Activated CD4-positive, alpha-beta T cell treated with anti-CD3 and anti-CD28 coated beads for 36 hours (primary cell): ENCODE measurements around the gene GPR152. TPM values are rescaled to one million over a fixed set of nuclear protein-coding genes. Genes with fewer than 3 reads are reported as not detected.

ENCODE experiments used
- ATAC-seq: fragments of 200-7000 bp; cut with Tn5 transposase; one replicate; pipeline ENCODE4 v1.10.0; 2021; ENCODE audit warnings: mild to moderate bottlenecking, moderate library complexity
- CTCF ChIA-PET: fragments of 350-600 bp; sonication (Branson Sonifier 250); formaldehyde crosslinking; loops from one replicate; lab custom pipeline; 2021; ENCODE audit warnings: antibody characterized with exemption; lab: Charles Lee
- POLR2A ChIA-PET: fragments of 350-600 bp; sonication (Branson Sonifier 250); formaldehyde crosslinking; loops from one replicate; lab custom pipeline; 2021; ENCODE audit warnings: antibody characterized with exemption, inconsistent platforms; lab: Charles Lee
- DNase-seq: peaks from one replicate; pipeline ENCODE4 v3.0.0-alpha.2; 2020
- H3K27ac Mint-ChIP-seq: one replicate; pipeline ENCODE4 v1.8.0; 2021; ENCODE audit warnings: mixed read lengths
- H3K27me3 Mint-ChIP-seq: one replicate; pipeline ENCODE4 v1.8.0; 2021; ENCODE audit warnings: mixed read lengths
- H3K36me3 Mint-ChIP-seq: one replicate; pipeline ENCODE4 v1.8.0; 2021; ENCODE audit warnings: low read depth, mixed read lengths
- H3K4me1 Mint-ChIP-seq: one replicate; pipeline ENCODE4 v1.8.0; 2021; ENCODE audit warnings: mixed read lengths
- H3K4me3 Mint-ChIP-seq: one replicate; pipeline ENCODE4 v1.8.0; 2021; ENCODE audit warnings: mild to moderate bottlenecking, moderate library complexity, mixed read lengths
- H3K9me3 Mint-ChIP-seq: one replicate; pipeline ENCODE4 v1.8.0; 2021; ENCODE audit warnings: low read depth, mixed read lengths
- intact Hi-C, 2 experiments: fragments of 100-400 bp; cut with DNase I in 1 of 2; cut with micrococcal nuclease in 1 of 2; formaldehyde crosslinking; loops; one replicate each; pipeline versions ENCODE4 v1.14.2 to v1.15.1; 2022 to 2024; cut with DNase I, micrococcal nuclease
- total RNA-seq, 2 experiments: library from RNA; stranded (reverse); gene quantifications; one replicate each; pipeline ENCODE4 v1.2.3, GENCODE V29; 2021

The GPR152 gene
- total RNA-seq, 2 experiments from 2014 or later = not detected

DNA sequence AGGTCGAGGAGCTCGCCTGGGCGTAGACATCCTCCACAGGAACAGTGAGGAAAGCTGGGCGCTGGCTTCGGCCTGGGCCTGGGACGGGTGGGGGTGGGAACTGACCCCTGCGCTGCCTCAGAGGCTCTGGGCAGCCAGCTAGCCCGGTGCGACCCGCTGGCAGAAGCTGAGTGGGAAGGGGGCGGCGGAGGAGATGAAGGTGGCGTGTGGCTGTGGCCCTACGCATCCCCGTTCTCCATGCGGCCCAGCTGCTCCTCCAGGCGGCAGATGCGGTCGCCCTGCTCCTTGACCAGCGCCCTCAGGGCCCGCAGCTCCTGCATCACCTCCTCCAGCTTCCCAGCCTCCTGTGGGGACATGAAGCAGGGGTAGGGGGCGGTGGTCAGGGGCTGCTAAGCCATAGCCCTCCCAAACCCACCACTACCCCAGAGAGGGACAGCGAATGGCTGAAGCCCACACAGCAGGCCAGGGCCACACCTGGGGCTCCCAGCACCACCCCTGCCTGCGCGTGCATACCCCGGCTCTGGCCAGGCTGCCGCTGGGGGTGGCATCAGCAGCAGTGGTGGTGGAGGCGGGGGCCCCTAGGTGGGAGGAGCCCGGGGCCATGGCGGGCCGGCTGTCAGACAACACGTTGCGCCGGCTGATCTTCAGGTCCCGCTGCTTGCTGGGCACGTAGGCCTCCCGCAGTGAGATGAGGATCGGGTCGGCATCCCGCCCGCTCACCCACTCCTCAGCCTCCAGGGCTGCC is 14.2 kb downstream of the GPR152 start:
- Mint-ChIP-seq H3K9me3 (no peaks in the 10 kb centered on the region), H3K4me1 (peaks cover 57% of the 10 kb centered on the region), H3K36me3 (peaks cover 49% of the 10 kb centered on the region), H3K27me3 (no peaks in the 10 kb centered on the region), H3K4me3 (peak overlapping the region; percentile 84), H3K27ac (peak overlapping the region; percentile 97)
- peak; percentile 94 for DNase-seq
- intact Hi-C loops = loop anchor here (1.0 to 2.0 kb wide), 5 partner anchors 26 to 68 kb away; no protein-coding TSS in a partner anchor
- POLR2A ChIA-PET = interaction anchor here (0.6 to 2.5 kb wide), 7 partner anchors 8 to 48 kb away, joined by 3 to 9 read pairs (median 4); partner anchors contain the start of genes PPP1CA and RAD9A
- CTCF ChIA-PET = interaction anchor here (0.6 to 3.0 kb wide), 10 partner anchors 9 to 121 kb away, joined by 3 to 16 read pairs (median 3); partner anchors contain the start of genes PPP1CA, RAD9A and TMEM134
- peak; percentile 56 for ATAC-seq

GRCh38 chr11:67437809-67438157 is 14.7 kb downstream of the GPR152 start:
- POLR2A ChIA-PET = interaction anchor here (0.8 to 2.5 kb wide), 6 partner anchors 9 to 49 kb away, joined by 3 to 9 read pairs (median 4); partner anchors contain the start of genes PPP1CA and RAD9A
- Mint-ChIP-seq H3K4me3 (peak overlapping the region; percentile 84), H3K36me3 (peaks cover 53% of the 10 kb centered on the region), H3K9me3 (no peaks in the 10 kb centered on the region), H3K27me3 (no peaks in the 10 kb centered on the region), H3K27ac (peak overlapping the region; percentile 91), H3K4me1 (peaks cover 60% of the 10 kb centered on the region)
- DNase-seq (no peak), ATAC-seq (no peak)
- intact Hi-C loops = loop anchor here (1.0 to 2.0 kb wide), 9 partner anchors 17 to 69 kb away; partner anchors contain the start of gene TMEM134 (in 1 of the 2)
- CTCF ChIA-PET = interaction anchor here (0.7 to 3.0 kb wide), 7 partner anchors 10 to 46 kb away, joined by 3 to 16 read pairs (median 3); partner anchors contain the start of genes PPP1CA, RAD9A and TMEM134

DNA sequence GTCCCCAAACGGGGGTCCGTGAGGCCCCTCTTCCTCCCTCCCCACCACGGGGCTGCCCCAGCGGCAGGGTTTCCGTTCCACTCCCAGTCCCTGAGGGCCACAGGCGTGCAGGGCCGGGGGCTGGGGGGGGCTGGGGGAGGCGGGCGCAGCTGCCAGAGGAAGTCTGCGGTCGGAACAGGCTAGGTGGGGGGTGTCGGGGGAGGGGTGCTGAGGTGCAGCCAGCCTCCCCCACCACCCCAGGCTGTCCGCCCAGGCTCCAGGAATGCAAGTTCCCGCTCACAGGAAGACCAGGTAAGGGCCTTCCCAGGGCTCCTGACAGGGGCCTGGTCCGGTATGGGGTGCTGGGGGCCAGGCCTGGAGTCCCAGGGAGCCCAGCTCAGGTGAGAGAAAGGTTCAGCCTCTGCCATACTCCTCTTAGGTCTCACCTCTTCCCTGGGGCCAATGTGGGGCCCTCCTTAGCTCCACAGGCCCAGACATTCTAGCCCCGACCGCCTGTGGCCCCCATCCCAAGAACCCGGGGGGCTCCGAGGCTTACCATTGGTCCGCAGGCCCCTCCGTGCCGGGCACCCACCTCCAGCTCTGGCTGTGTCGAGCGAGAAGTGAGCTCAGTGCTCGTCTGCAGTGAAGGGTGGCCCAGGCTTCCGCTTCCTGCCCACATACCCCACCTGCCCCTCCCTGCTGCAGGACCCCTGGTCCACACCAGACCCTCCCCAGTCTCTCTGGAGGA is 15.3 kb downstream of the GPR152 start, which contains the start of gene PTPRCAP:
PTPRCAP (minus strand) TSS at position 601 of the 727 bp plus-strand sequence; CDS start at position 538, 63 bp downstream.
- Mint-ChIP-seq H3K4me3 (peak within 1 kb of the TSS; percentile 84), H3K36me3 (peaks cover 57% of the 10 kb centered on the region), H3K27ac (peak within 1 kb of the TSS; percentile 93), H3K4me1 (peaks cover 56% of the 10 kb centered on the region), H3K9me3 (no peaks in the 10 kb centered on the region), H3K27me3 (no peaks in the 10 kb centered on the region)
- POLR2A ChIA-PET = interaction anchor here (0.8 to 2.5 kb wide), 8 partner anchors 9 to 49 kb away, joined by 3 to 9 read pairs (median 4); partner anchors contain the start of genes PPP1CA, RAD9A and RPS6KB2
- ATAC-seq (peak; percentile 24), DNase-seq (peak; percentile 84)
- CTCF ChIA-PET = interaction anchor here (0.7 to 3.0 kb wide), 6 partner anchors 9 to 45 kb away, joined by 3 to 16 read pairs (median 3); partner anchors contain the start of genes PPP1CA, RAD9A and RPS6KB2
- intact Hi-C loops = loop anchor here (1.0 to 2.0 kb wide), 4 partner anchors 16 to 70 kb away; partner anchors contain the start of gene TMEM134 (in 1 of the 2)

DNA sequence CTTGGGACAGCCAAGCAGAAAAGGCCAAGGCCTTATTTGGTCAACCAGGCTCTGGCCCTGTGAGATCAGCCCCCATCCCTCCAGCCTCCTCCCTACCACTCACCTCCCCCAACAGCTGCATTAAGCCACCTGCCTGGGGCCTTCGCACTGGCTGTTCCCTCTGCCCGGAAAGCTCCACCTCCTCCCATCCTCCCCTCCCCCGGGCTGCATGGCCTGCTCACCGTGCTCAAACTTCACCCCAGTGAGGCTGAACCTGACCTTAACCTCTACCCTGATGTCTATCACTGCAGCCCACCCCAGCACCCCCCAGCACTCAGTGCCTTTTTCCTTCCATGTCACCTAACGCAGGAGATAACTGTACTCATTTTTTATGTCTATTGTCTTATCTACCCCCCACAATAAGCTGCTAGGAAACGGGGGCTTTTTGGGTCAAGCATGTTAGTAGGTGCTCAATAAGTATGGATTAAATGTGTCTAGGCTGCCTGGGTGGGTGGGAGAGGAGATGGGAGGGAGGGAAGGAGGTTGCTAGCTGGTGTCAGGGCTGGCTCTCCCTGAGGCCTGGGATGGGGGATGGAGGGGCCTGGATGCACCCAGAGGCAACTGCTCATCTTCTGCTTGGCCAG is 16.0 kb downstream of the GPR152 start:
- ATAC-seq = peak; percentile 51
- ChIA-PET POLR2A (interaction anchor here (0.8 to 2.5 kb wide), 6 partner anchors 8 to 50 kb away, joined by 3 to 9 read pairs (median 4); partner anchors contain the start of genes PPP1CA and RPS6KB2), CTCF (interaction anchor here (0.7 to 1.1 kb wide), 3 partner anchors 8 to 148 kb away, joined by 3 read pairs; partner anchors contain the start of genes PPP1CA and RPS6KB2)
- no peaks in the 10 kb centered on the region for H3K27me3 Mint-ChIP-seq
- H3K4me1 Mint-ChIP-seq = peaks cover 60% of the 10 kb centered on the region
- no peaks in the 10 kb centered on the region for H3K9me3 Mint-ChIP-seq
- peak overlapping the region; percentile 84 for H3K4me3 Mint-ChIP-seq
- peak; percentile 91 for DNase-seq
- H3K36me3 Mint-ChIP-seq = peaks cover 64% of the 10 kb centered on the region
- intact Hi-C loops = loop anchor here (1.0 to 2.0 kb wide), 5 partner anchors 8 to 70 kb away; partner anchors contain the start of genes RPS6KB2 (in 1 of the 2) and TMEM134 (in 1 of the 2)
- H3K27ac Mint-ChIP-seq = peak overlapping the region; percentile 93

- intact Hi-C loops = loop anchor here in 1 of 2 experiments (1.0 to 2.0 kb wide), 4 partner anchors 8 to 71 kb away; partner anchors contain the start of gene RPS6KB2
- ChIA-PET CTCF (interaction anchor here (0.7 to 1.1 kb wide), 2 partner anchors 34 to 148 kb away, joined by 3 read pairs; partner anchors contain the start of gene PPP1CA), POLR2A (interaction anchor here (0.8 to 2.5 kb wide), 4 partner anchors 11 to 35 kb away, joined by 3 to 9 read pairs (median 4); partner anchors contain the start of gene PPP1CA)
- peak; percentile 21 for DNase-seq
- peak overlapping the region; percentile 93 for H3K27ac Mint-ChIP-seq
- H3K27me3 Mint-ChIP-seq = no peaks in the 10 kb centered on the region
- peaks cover 57% of the 10 kb centered on the region for H3K4me1 Mint-ChIP-seq
- H3K9me3 Mint-ChIP-seq = no peaks in the 10 kb centered on the region
- ATAC-seq = peak; percentile 1
- peak overlapping the region; percentile 84 for H3K4me3 Mint-ChIP-seq
- peaks cover 69% of the 10 kb centered on the region for H3K36me3 Mint-ChIP-seq
These were observed 16.6 kb downstream of the GPR152 start for GRCh38 chr11:67435727-67436458.

DNA sequence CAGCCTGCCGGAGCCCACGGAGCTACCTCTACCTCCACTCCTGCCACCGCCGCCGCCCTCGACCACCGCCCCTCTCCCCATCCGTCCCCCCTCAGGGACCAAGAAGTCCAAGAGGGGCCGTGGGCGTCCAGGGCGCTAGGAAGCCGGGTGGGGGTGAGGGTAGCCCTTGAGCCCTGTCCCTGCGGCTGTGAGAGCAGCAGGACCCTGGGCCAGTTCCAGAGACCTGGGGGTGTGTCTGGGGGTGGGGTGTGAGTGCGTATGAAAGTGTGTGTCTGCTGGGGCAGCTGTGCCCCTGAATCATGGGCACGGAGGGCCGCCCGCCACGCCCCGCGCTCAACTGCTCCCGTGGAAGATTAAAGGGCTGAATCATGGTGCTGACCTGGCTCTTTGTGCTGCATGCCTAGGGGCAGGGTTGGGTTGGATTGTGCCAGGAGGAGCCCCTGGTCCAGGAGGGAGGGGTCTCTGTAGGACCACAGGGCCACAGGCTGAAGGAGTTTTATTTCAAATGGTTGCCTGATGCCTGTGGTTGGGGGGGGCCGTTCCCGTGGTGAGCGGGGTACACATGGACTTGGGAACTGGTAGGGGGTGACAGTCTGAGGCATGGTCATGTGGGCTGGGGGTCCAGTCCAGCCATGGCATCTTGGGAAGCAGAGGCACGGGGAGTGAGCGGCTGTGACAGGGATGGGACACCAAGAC is 17.4 kb downstream of the GPR152 start:
- Mint-ChIP-seq H3K36me3 (peaks cover 73% of the 10 kb centered on the region), H3K4me3 (peak overlapping the region; percentile 84), H3K9me3 (no peaks in the 10 kb centered on the region), H3K27ac (peak overlapping the region; percentile 93), H3K4me1 (peaks cover 55% of the 10 kb centered on the region), H3K27me3 (no peaks in the 10 kb centered on the region)
- ChIA-PET CTCF (no interaction called here), POLR2A (interaction anchor here (0.7 kb wide), 1 partner anchor 20 kb away, joined by 3 read pairs; no protein-coding TSS in a partner anchor)
- intact Hi-C loops = no loop called here
- DNase-seq (peak; percentile 56), ATAC-seq (no peak)

DNA sequence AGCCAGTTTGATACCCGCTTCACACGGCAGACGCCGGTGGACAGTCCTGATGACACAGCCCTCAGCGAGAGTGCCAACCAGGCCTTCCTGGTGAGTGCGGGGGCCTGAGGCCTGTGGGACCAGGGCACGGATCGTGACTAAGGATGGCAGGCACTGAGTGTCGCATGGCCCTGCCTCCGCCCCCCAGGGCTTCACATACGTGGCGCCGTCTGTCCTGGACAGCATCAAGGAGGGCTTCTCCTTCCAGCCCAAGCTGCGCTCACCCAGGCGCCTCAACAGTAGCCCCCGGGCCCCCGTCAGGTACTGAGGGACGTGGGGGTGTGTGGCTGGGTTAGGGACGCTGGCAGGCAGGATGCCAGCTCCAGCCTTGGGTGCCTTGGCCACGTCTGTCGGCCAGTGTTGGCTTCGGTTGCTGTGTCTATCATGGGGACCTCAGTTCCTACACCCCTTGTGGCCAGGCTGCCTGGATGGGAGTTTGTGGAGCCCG is 18.1 kb downstream of the GPR152 start:
- Mint-ChIP-seq H3K27ac (peak overlapping the region; percentile 80), H3K9me3 (no peaks in the 10 kb centered on the region), H3K4me3 (no peak overlapping the region), H3K4me1 (peaks cover 55% of the 10 kb centered on the region), H3K27me3 (no peaks in the 10 kb centered on the region), H3K36me3 (peaks cover 68% of the 10 kb centered on the region)
- ChIA-PET POLR2A (interaction anchor here (0.7 kb wide), 1 partner anchor 19 kb away, joined by 3 read pairs; no protein-coding TSS in a partner anchor), CTCF (no interaction called here)
- intact Hi-C loops = no loop called here
- DNase-seq = peak; percentile 55
- ATAC-seq = no peak

DNA sequence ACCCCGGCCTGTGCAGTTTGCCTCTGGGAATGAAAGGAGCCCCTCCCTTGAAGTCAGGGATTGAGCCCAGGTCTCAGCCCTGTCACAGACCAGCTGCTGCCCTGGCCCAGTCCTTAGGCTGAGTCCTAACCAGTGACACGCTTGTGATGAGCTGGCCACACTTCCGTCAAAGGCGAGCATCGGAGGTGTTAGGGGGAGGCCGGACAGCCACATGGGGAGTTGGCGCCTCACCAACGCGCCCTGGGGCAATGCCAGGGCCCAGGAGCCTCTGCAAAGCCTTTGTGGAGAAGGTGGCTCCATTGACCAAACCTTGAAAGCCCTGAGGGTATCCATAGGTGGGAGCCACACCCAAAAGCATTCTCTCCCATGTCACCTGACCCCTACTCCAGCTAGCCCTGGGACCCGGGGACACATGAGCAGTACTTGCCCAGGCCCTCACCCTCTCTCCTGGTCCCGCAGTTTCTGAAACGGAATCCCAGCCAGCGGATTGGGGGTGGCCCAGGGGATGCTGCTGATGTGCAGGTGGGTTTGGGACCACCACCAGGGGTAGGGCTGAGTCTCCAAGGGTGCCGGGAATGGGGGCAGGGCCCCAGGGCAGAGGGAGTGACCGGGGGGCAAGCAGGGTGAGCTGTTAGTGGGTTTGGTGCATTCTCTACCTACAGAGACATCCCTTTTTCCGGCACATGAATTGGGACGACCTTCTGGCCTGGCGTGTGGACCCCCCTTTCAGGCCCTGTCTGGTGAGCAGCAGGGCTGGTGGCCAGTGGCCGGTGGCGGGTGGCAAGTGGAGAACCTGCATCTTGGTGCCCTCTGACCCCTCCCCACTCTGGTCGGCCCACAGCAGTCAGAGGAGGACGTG is 18.8 kb downstream of the GPR152 start:
- DNase-seq (peak; percentile 46), ATAC-seq (no peak)
- H3K4me3 Mint-ChIP-seq = no peak overlapping the region
- POLR2A ChIA-PET = no interaction called here
- peak overlapping the region; percentile 80 for H3K27ac Mint-ChIP-seq
- peaks cover 63% of the 10 kb centered on the region for H3K36me3 Mint-ChIP-seq
- CTCF ChIA-PET = no interaction called here
- H3K4me1 Mint-ChIP-seq = peaks cover 50% of the 10 kb centered on the region
- H3K9me3 Mint-ChIP-seq = no peaks in the 10 kb centered on the region
- intact Hi-C loops = no loop called here
- no peaks in the 10 kb centered on the region for H3K27me3 Mint-ChIP-seq
